NB4 (cell line): Measurements from ENCODE around the gene FMOD.

Experiments used
- MYC ChIP-seq: IDR thresholded peaks from 2 replicates; pipeline ENCODE4 v1.6.1; 2011; ENCODE audit warnings: low read depth, low read length
- POLR2A ChIP-seq: IDR thresholded peaks from 2 replicates; pipeline ENCODE4 v1.6.1; 2011; ENCODE audit warnings: mild to moderate bottlenecking; ENCODE audit not compliant: insufficient read length; ENCODE audit errors: extremely low read depth
- TF ChIP-seq, protein P1 (sequence below): IDR thresholded peaks from one replicate; pipeline ENCODE4 v1.5.1; 2012; ENCODE audit warnings: low read depth, low read length

DNA sequence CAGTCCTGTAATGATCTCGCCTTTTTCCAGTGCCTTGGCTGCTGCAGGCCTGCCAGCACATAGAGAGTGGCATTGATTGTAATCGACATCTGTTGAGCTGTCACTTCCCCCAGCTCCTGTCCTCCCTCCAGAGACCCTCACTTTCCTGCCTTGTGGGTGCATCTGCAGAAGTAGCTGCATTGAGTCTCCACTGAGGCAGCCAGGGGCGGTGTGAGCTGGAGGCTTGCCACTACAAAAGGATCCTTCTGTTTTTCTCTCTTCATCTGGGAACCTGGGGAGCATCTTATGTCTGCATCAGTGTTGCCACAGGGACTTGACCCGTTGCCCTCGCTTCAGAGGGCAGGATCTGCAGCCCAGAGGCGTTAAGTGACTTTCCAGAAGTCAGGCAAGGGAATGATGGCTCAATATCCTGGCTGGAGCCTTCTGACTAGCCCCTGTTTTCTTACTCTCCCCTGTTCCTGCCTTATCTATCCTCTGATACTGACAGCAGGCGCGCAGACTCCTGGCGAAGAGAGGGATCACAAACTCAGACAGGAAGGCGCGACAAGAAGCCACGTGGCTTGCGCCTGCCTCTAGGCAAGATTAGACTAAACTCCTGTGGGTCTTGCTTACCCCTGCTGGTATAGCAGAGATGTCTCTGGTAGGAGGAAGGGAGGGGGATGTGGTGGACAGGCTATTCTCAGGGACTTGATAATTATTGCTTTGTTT is 13.3 kb upstream of the FMOD start:
- TF ChIP-seq, protein P1, sequence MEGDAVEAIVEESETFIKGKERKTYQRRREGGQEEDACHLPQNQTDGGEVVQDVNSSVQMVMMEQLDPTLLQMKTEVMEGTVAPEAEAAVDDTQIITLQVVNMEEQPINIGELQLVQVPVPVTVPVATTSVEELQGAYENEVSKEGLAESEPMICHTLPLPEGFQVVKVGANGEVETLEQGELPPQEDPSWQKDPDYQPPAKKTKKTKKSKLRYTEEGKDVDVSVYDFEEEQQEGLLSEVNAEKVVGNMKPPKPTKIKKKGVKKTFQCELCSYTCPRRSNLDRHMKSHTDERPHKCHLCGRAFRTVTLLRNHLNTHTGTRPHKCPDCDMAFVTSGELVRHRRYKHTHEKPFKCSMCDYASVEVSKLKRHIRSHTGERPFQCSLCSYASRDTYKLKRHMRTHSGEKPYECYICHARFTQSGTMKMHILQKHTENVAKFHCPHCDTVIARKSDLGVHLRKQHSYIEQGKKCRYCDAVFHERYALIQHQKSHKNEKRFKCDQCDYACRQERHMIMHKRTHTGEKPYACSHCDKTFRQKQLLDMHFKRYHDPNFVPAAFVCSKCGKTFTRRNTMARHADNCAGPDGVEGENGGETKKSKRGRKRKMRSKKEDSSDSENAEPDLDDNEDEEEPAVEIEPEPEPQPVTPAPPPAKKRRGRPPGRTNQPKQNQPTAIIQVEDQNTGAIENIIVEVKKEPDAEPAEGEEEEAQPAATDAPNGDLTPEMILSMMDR, result no peak
- TF ChIP-seq MYC (no peak), POLR2A (no peak)
